OCI-LY7 (cell line): ENCODE results near the gene NCKAP1. TPM values are rescaled to one million over a fixed set of nuclear protein-coding genes. Genes with fewer than 3 reads are reported as not detected.
A peak's percentile ranks its signal among the peaks of the same experiment; 100 is the strongest.

Experiments used
- BruUV-seq: library from RNA; stranded (reverse); fragments of 400-500 nt; replicated peaks from 2 replicates; lab custom pipeline; 2021; lab: Mats Ljungman, UMichigan
- CTCF ChIA-PET: fragments of 300-600 bp; sonication (Branson Sonifier 250); formaldehyde crosslinking; loops from one replicate; lab custom pipeline; 2022; ENCODE audit warnings: antibody characterized with exemption; ENCODE audit not compliant: unreplicated experiment; lab: Charles Lee
- POLR2A ChIA-PET: fragments of 300-600 bp; sonication (Branson Sonifier 250); formaldehyde crosslinking; loops from one replicate; lab custom pipeline; 2022; ENCODE audit warnings: antibody characterized with exemption; lab: Charles Lee
- DNase-seq: peaks from one replicate; pipeline ENCODE4 v3.0.0-alpha.2; 2015; ENCODE audit warnings: low spot score
- H2AFZ ChIP-seq: fragments of 200-600 bp; sonication (generic), shearing (Covaris generic); 2 replicates; pipeline ENCODE4 v1.6.1; 2014; ENCODE audit warnings: mild to moderate bottlenecking, antibody characterized with exemption, low read length, moderate library complexity
- H3K27ac ChIP-seq: fragments of 200-600 bp; sonication (generic); 2 replicates; pipeline ENCODE4 v1.5.1; 2014; ENCODE audit warnings: mixed run types, low read depth, mild to moderate bottlenecking, moderate library complexity, low read length, inconsistent platforms; ENCODE audit not compliant: poor library complexity, severe bottlenecking
- H3K36me3 ChIP-seq: fragments of 200-600 bp; sonication (generic); 2 replicates; pipeline ENCODE4 v1.6.1; 2014; ENCODE audit warnings: mild to moderate bottlenecking, antibody characterized with exemption, low read length, moderate library complexity, mixed read lengths; ENCODE audit not compliant: insufficient read depth
- H3K4me1 ChIP-seq: fragments of 200-600 bp; sonication (generic); 2 replicates; pipeline ENCODE4 v1.5.1; 2014; ENCODE audit warnings: mild to moderate bottlenecking, low read length; ENCODE audit not compliant: insufficient read depth, poor library complexity, severe bottlenecking
- H3K4me2 ChIP-seq: fragments of 200-600 bp; sonication (generic); 2 replicates; pipeline ENCODE4 v1.6.1; 2014; ENCODE audit warnings: mild to moderate bottlenecking, low read length
- H3K4me3 ChIP-seq: fragments of 200-600 bp; sonication (generic); 2 replicates; pipeline ENCODE4 v1.5.1; 2014; ENCODE audit warnings: mild to moderate bottlenecking, low read depth, low read length; ENCODE audit not compliant: poor library complexity, severe bottlenecking
- H3K79me2 ChIP-seq: fragments of 200-600 bp; sonication (generic); 2 replicates; pipeline ENCODE4 v1.6.1; 2016; ENCODE audit warnings: low read depth, mild to moderate bottlenecking, low read length, moderate library complexity, mixed read lengths; ENCODE audit not compliant: insufficient read depth
- H3K9me2 ChIP-seq: fragments of 200-600 bp; sonication (generic); 2 replicates; pipeline ENCODE4 v1.6.1; 2016; ENCODE audit warnings: mild to moderate bottlenecking, low read length, mixed read lengths; ENCODE audit not compliant: insufficient read depth
- H3K9me3 ChIP-seq: fragments of 200-600 bp; sonication (generic); 2 replicates; pipeline ENCODE4 v1.6.1; 2014; ENCODE audit warnings: mild to moderate bottlenecking, mixed run types, low read length, mixed read lengths
- H4K20me1 ChIP-seq: fragments of 200-600 bp; sonication (generic); 2 replicates; pipeline ENCODE4 v1.6.1; 2014; ENCODE audit warnings: mild to moderate bottlenecking, antibody characterized with exemption, low read length, moderate library complexity, mixed read lengths; ENCODE audit not compliant: insufficient read depth
- CTCF ChIP-seq: fragments of 200-600 bp; sonication (generic); conservative IDR thresholded peaks from 2 replicates; pipeline ENCODE4 v1.5.1; 2014; ENCODE audit warnings: mild to moderate bottlenecking, antibody characterized with exemption, low read length, moderate library complexity, mixed read lengths
- EZH2phosphoT487 ChIP-seq: fragments of 200-600 bp; sonication (generic); IDR thresholded peaks from 2 replicates; pipeline ENCODE4 v1.6.1; 2018; ENCODE audit warnings: low read depth, borderline replicate concordance, mild to moderate bottlenecking, mixed run types, antibody characterized with exemption, low read length, moderate library complexity, mixed read lengths
- intact Hi-C: fragments of 100-400 bp; cut with micrococcal nuclease; formaldehyde crosslinking; loops from one replicate; pipeline ENCODE4 v1.10.0; 2022; ENCODE audit not compliant: unreplicated experiment
- total RNA-seq, 2 experiments: library from RNA; depleted of rRNA in 1 of 2; stranded (reverse); fragments of >200 nt in 1 of 2; shearing (Covaris generic) in 1 of 2; gene quantifications; 2 replicates each; pipeline ENCODE4 v1.2.3, GENCODE V29; 2014 to 2022

NCKAP1 gene
- total RNA-seq, 2 experiments from 2014 or later, result 0.06 to 0.55 TPM

DNA sequence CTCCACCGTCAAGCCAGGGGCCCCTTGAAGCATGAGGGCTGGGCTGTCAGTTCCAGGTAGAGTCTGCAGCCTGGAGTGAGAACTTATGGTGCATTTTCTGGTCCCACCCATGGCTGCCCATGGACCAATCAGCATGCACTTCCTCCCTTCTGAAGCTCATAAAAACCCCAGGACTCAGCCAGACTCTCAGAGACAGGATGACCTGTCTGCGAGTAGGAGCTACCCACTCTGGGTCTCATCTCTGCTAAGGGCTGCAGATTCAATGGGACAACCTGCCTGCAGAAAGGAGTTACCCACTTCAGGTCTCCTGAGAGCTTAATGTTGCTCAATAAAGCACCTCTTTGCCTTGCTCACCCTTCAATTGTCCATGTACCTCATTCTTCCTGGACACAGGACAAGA lies 30.9 kb upstream of the NCKAP1 start:
- Histone ChIP-seq H3K27ac (no peak overlapping the region), H3K79me2 (no peaks in the 10 kb centered on the region), H4K20me1 (no peaks in the 10 kb centered on the region), H3K4me3 (no peak overlapping the region), H3K9me3 (peaks cover 12% of the 10 kb centered on the region; the same call in 1 of the 2 replicates), H3K9me2 (no peaks in the 10 kb centered on the region), H3K36me3 (no peaks in the 10 kb centered on the region), H2AFZ (no peak overlapping the region), H3K4me1 (no peaks in the 10 kb centered on the region), H3K4me2 (no peak overlapping the region)
- TF ChIP-seq CTCF (no peak), EZH2phosphoT487 (no peak)
- no TSS peak for BruUV-seq
- POLR2A ChIA-PET, result interaction anchor here (2.8 kb wide), 1 partner anchor 8 kb away, joined by 15 read pairs; the partner anchor contains the start of gene DUSP19
- intact Hi-C loops, result no loop called here
- CTCF ChIA-PET, result no interaction called here
- peak; percentile 21 for DNase-seq

DNA sequence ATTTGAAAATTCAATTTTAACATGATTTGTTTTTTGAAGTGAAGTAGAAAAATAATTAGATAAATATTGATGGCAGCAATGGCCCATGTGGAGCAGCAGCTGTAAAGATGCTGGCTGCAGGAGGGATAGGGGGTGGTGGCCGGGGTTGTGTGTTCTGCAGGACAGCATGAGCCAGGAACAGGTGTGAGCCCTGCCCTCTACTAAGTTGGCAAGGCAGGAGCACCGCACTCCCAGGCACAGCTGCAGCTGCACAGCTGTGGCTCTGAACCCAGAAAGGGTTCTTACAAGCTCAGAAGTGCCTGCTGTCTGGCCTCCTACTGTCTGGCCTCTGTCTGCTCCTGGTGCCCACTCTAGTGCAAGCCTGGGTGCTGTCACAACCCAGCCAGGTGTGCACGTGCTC lies 30.3 kb upstream of the NCKAP1 start:
- no peaks in the 10 kb centered on the region for H3K79me2 ChIP-seq
- no peak overlapping the region for H3K4me3 ChIP-seq
- CTCF ChIA-PET, result no interaction called here
- H3K36me3 ChIP-seq, result no peaks in the 10 kb centered on the region
- intact Hi-C loops, result no loop called here
- no TSS peak for BruUV-seq
- H2AFZ ChIP-seq, result no peak overlapping the region
- no peak overlapping the region for H3K27ac ChIP-seq
- no peak for TF ChIP-seq CTCF
- TF ChIP-seq EZH2phosphoT487, result no peak
- H3K4me2 ChIP-seq, result no peak overlapping the region
- POLR2A ChIA-PET, result interaction anchor here (1.3 to 2.8 kb wide), 2 partner anchors 9 to 69 kb away, joined by 3 to 15 read pairs; partner anchors contain the start of gene DUSP19
- DNase-seq, result no peak
- H4K20me1 ChIP-seq, result no peaks in the 10 kb centered on the region
- H3K4me1 ChIP-seq, result no peaks in the 10 kb centered on the region
- H3K9me2 ChIP-seq, result no peaks in the 10 kb centered on the region
- peaks cover 12% of the 10 kb centered on the region; the same call in 1 of the 2 replicates for H3K9me3 ChIP-seq

DNA sequence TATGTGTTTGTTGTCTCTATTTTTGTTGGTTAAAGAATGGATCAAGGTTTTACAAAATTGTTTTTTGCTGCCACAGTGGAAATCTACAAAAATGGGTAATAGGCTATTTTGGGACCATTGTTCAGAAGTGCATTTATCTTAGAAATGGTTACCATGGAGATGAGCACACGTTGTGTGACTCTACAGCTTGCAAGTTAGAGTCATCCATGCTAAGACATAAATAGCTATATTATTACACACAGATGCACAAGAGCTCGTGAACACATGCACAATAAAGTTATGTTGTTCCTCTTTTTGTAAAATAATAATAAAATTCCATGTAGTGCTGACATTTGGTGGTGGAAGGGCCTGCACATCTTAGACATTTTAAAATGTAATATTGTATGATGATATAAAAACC lies 24.8 kb upstream of the NCKAP1 start:
- H3K4me1 ChIP-seq, result no peaks in the 10 kb centered on the region
- no peaks in the 10 kb centered on the region for H3K9me2 ChIP-seq
- no peak for DNase-seq
- H4K20me1 ChIP-seq, result no peaks in the 10 kb centered on the region
- no peaks in the 10 kb centered on the region for H3K9me3 ChIP-seq
- no peaks in the 10 kb centered on the region for H3K36me3 ChIP-seq
- no peak for TF ChIP-seq EZH2phosphoT487
- TF ChIP-seq CTCF, result no peak
- H3K4me3 ChIP-seq, result no peak overlapping the region
- no peak overlapping the region for H2AFZ ChIP-seq
- BruUV-seq, result no TSS peak
- no peak overlapping the region for H3K4me2 ChIP-seq
- intact Hi-C loops, result no loop called here
- no peaks in the 10 kb centered on the region for H3K79me2 ChIP-seq
- ChIA-PET POLR2A (interaction anchor here (0.6 kb wide), 1 partner anchor 464 kb away, joined by 3 read pairs; no protein-coding TSS in a partner anchor), CTCF (no interaction called here)
- no peak overlapping the region for H3K27ac ChIP-seq
